ENCODE data around the gene MKNK2. TPM values are rescaled to one million over a fixed set of nuclear protein-coding genes. Genes with fewer than 3 reads are reported as not detected.

Gene MKNK2
- total and polyA plus RNA-seq, 2 donors (not counting 1 experiment from before 2014, with no cell fraction given), result 440 to 777 TPM

DNA sequence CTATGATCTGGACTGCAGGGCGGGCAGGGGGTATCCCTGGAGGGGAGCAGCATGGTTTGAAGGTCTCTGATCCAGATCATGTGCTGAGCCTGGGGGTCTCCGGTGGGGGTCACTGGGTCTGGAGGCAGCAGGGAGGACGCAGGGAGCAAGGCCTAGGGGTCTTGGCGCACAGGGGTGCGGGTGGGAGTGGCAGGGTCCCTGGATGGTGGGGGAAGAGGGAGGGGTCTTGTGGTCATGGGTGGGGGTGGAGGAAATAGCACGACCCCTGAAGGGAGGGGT is 37.4 kb downstream of the MKNK2 start:
- DNase-seq (no peak), ATAC-seq (ENCODE audit: low read depth) (no peak)
- peak overlapping the region; percentile 60 for H3K4me3 Mint-ChIP-seq
- Histone ChIP-seq H3K27ac (ENCODE audit: low read length in 2 of 2) (no peak overlapping the region), H2AFZ (ENCODE audit: insufficient read depth, low read depth, low read length, poor library complexity, severe bottlenecking) (no peak overlapping the region), H3K36me3 (replicated peaks in 1 of 2; ENCODE audit: control extremely low read depth in 1 of 2, control insufficient read depth in 1 of 2, extremely low read depth in 1 of 2, insufficient read depth in 2 of 2, low read length in 1 of 2) (no peaks in the 10 kb centered on the region), H3K27me3 (replicated peaks in 1 of 4; ENCODE audit: control extremely low read depth in 1 of 4, control insufficient read depth in 3 of 4, insufficient read depth in 4 of 4, low read length in 3 of 4) (no peaks in the 10 kb centered on the region), H3K9me3 (ENCODE audit: control extremely low read depth in 1 of 3, control insufficient read depth in 2 of 3, insufficient read depth in 1 of 3, low read length in 2 of 3) (peaks cover 0 to 7% (median 0%) of the 10 kb centered on the region in 3 donors), H3K79me2 (ENCODE audit: control insufficient read depth, insufficient read depth, low read length) (peaks cover 35% of the 10 kb centered on the region), H3K9ac (ENCODE audit: low read length) (no peak overlapping the region), H3K4me1 (ENCODE audit: control insufficient read depth in 2 of 2, insufficient read depth in 2 of 2, low read length in 2 of 2) (peaks cover 10 to 17% of the 10 kb centered on the region in 2 donors), H3K4me2 (replicated peaks; ENCODE audit: low read depth, low read length, poor library complexity, severe bottlenecking) (peak overlapping the region; percentile 79), H3K4me3 (ENCODE audit: control extremely low read depth in 1 of 5, extremely low read depth in 1 of 5, insufficient read depth in 1 of 5, low read depth in 2 of 5, low read length in 4 of 5) (no peak overlapping the region), H4K20me1 (ENCODE audit: control insufficient read depth, insufficient read depth, low read length, poor library complexity, severe bottlenecking) (peaks cover 30% of the 10 kb centered on the region)
- H3K27ac Mint-ChIP-seq, result no peak overlapping the region
- ChIA-PET POLR2A (interaction anchor here (0.7 kb wide), 1 partner anchor 68 kb away, joined by 10 read pairs; no protein-coding TSS in a partner anchor), CTCF (no interaction called here)
- TF ChIP-seq, protein P1, sequence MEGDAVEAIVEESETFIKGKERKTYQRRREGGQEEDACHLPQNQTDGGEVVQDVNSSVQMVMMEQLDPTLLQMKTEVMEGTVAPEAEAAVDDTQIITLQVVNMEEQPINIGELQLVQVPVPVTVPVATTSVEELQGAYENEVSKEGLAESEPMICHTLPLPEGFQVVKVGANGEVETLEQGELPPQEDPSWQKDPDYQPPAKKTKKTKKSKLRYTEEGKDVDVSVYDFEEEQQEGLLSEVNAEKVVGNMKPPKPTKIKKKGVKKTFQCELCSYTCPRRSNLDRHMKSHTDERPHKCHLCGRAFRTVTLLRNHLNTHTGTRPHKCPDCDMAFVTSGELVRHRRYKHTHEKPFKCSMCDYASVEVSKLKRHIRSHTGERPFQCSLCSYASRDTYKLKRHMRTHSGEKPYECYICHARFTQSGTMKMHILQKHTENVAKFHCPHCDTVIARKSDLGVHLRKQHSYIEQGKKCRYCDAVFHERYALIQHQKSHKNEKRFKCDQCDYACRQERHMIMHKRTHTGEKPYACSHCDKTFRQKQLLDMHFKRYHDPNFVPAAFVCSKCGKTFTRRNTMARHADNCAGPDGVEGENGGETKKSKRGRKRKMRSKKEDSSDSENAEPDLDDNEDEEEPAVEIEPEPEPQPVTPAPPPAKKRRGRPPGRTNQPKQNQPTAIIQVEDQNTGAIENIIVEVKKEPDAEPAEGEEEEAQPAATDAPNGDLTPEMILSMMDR (IDR thresholded peaks at IDR 0.05), result no peak
- no peak for TF ChIP-seq EZH2 (IDR thresholded peaks at IDR 0.05; ENCODE audit: borderline replicate concordance, insufficient read depth, low read depth, low read length, poor library complexity, severe bottlenecking)
- peaks cover 28% of the 10 kb centered on the region for H3K4me1 Mint-ChIP-seq
- no peaks in the 10 kb centered on the region for H3K9me3 Mint-ChIP-seq (ENCODE audit: insufficient read depth)
- WGBS (ENCODE audit: insufficient coverage), result 95% methylated on average over 6 of the region's 6 CpGs
- no peaks in the 10 kb centered on the region for H3K27me3 Mint-ChIP-seq
- intact Hi-C loops (cut with micrococcal nuclease), result loop anchor here (10.0 kb wide), 1 partner anchor 139 kb away; no protein-coding TSS in a partner anchor

DNA sequence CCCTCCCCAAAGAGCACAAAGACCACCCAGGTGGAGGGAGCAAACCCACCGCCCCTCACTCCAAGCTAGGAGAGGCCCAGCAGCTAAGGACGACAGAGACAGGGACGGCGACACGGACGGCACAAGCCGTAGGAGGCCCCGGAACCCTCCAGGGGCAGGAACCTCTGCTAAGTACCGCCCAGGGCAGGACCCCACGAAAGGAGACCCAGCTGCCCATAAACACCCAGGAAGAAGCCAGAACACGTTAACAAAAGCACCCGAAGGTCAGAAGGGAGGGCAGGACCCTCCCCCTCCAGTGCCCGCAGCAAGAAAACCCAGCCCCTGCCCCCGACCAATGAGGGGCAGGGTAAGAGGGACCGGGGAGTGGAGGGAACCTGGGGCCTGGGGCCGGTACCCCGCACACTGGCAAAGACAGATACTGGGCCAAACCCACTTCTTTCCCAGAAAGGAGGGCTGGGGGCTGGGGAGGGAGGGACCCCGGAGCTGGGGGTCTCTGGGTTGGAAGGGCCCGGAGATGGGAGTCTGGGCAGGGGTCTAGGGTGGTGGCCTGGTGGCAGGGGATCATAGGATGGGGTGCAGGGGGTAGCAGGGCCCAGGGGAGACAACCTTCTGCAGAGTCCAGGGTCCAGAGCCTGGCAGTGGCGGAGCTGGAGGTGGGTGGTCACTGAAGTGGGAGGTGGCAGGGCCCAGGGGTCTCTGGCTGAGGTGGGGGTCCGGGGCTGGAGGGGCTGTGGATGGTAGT is 37.9 kb downstream of the MKNK2 start:
- Histone ChIP-seq H3K27ac (ENCODE audit: low read length in 2 of 2) (no peak overlapping the region), H2AFZ (ENCODE audit: insufficient read depth, low read depth, low read length, poor library complexity, severe bottlenecking) (no peak overlapping the region), H3K79me2 (ENCODE audit: control insufficient read depth, insufficient read depth, low read length) (peaks cover 35% of the 10 kb centered on the region), H3K27me3 (replicated peaks in 1 of 4; ENCODE audit: control extremely low read depth in 1 of 4, control insufficient read depth in 3 of 4, insufficient read depth in 4 of 4, low read length in 3 of 4) (no peaks in the 10 kb centered on the region), H3K4me2 (replicated peaks; ENCODE audit: low read depth, low read length, poor library complexity, severe bottlenecking) (no peak overlapping the region), H3K36me3 (replicated peaks in 1 of 2; ENCODE audit: control extremely low read depth in 1 of 2, control insufficient read depth in 1 of 2, extremely low read depth in 1 of 2, insufficient read depth in 2 of 2, low read length in 1 of 2) (no peaks in the 10 kb centered on the region), H3K4me3 (ENCODE audit: control extremely low read depth in 1 of 5, extremely low read depth in 1 of 5, insufficient read depth in 1 of 5, low read depth in 2 of 5, low read length in 4 of 5) (no peak overlapping the region), H4K20me1 (ENCODE audit: control insufficient read depth, insufficient read depth, low read length, poor library complexity, severe bottlenecking) (peaks cover 34% of the 10 kb centered on the region), H3K9ac (ENCODE audit: low read length) (no peak overlapping the region), H3K9me3 (ENCODE audit: control extremely low read depth in 1 of 3, control insufficient read depth in 2 of 3, insufficient read depth in 1 of 3, low read length in 2 of 3) (peaks cover 0 to 7% (median 0%) of the 10 kb centered on the region in 3 donors), H3K4me1 (ENCODE audit: control insufficient read depth in 2 of 2, insufficient read depth in 2 of 2, low read length in 2 of 2) (peaks cover 10 to 19% of the 10 kb centered on the region in 2 donors)
- ChIA-PET POLR2A (interaction anchor here (0.7 kb wide), 1 partner anchor 67 kb away, joined by 10 read pairs; no protein-coding TSS in a partner anchor), CTCF (interaction anchor here (1.0 kb wide), 1 partner anchor 55 kb away, joined by 4 read pairs; no protein-coding TSS in a partner anchor)
- H3K4me3 Mint-ChIP-seq, result peak overlapping the region; percentile 32
- no peaks in the 10 kb centered on the region for H3K9me3 Mint-ChIP-seq (ENCODE audit: insufficient read depth)
- intact Hi-C loops (cut with micrococcal nuclease), result loop anchor here (10.0 kb wide), 1 partner anchor 138 kb away; no protein-coding TSS in a partner anchor
- ATAC-seq (ENCODE audit: low read depth), result no peak
- no peaks in the 10 kb centered on the region for H3K27me3 Mint-ChIP-seq
- H3K27ac Mint-ChIP-seq, result peak overlapping the region; percentile 6
- peaks cover 29% of the 10 kb centered on the region for H3K4me1 Mint-ChIP-seq
- no peak for DNase-seq
- TF ChIP-seq, protein P1 (IDR thresholded peaks at IDR 0.05), result no peak
- TF ChIP-seq EZH2 (IDR thresholded peaks at IDR 0.05; ENCODE audit: borderline replicate concordance, insufficient read depth, low read depth, low read length, poor library complexity, severe bottlenecking), result no peak
- 98% methylated on average over 14 of the region's 21 CpGs for WGBS (ENCODE audit: insufficient coverage)

All from B cell (primary cell).